Gastroesophageal sphincter (tissue), 3 donors: ENCODE measurements around the gene ARID3A.

ENCODE experiments used
- POLR2A ChIP-seq, 2 donors: fragments of 450-650 bp; IDR thresholded peaks; one replicate each; pipeline ENCODE4 v1.6.1; 2017; ENCODE audit warnings: antibody characterized with exemption in 2 of 2, mild to moderate bottlenecking in 2 of 2, moderate library complexity in 1 of 2
- POLR2AphosphoS5 ChIP-seq: sonication (generic); formaldehyde crosslinking; IDR thresholded peaks from one replicate; pipeline ENCODE4 v1.6.1; 2017; ENCODE audit warnings: antibody characterized with exemption
- TF ChIP-seq, protein P1 (sequence below), 4 experiments: fragments of 200-600 bp in 2 of 4; fragments of 450-650 bp in 2 of 4; sonication (generic) in 1 of 4; IDR thresholded peaks; one replicate each; pipeline ENCODE4 v1.5.1; 2017 to 2019; ENCODE audit warnings: antibody characterized with exemption in 4 of 4, mild to moderate bottlenecking in 2 of 4, moderate library complexity in 2 of 4

DNA sequence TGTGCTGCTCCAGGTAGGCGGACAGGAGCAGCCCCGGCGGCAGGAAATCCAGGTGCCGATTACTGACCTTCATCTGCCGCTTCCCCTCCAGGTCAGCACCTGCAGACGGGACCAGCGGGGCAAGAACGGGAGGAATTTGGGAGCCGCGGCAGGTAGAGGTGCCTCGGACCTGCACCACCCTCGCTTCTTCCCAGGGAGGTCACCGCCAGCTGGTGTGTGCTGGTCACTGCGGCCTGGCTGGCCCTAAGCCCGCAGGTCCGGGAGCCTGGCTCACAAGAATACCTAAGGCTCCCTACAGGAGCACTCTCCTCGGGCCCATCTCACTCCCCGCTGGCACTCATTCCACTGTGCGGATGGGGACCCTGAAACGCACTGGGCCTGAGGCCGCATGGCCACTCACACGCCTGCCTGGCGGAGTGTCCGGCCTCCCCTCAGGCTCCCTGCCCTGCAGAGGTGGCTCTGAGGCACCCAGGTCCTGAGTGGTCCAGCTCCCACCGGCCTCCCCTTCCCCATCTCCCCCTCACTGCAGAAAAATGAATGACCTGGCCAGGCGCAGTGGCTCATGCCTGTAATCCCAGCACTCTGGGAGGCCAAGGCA is 28.3 kb upstream of the ARID3A start:
- TF ChIP-seq, protein P1, sequence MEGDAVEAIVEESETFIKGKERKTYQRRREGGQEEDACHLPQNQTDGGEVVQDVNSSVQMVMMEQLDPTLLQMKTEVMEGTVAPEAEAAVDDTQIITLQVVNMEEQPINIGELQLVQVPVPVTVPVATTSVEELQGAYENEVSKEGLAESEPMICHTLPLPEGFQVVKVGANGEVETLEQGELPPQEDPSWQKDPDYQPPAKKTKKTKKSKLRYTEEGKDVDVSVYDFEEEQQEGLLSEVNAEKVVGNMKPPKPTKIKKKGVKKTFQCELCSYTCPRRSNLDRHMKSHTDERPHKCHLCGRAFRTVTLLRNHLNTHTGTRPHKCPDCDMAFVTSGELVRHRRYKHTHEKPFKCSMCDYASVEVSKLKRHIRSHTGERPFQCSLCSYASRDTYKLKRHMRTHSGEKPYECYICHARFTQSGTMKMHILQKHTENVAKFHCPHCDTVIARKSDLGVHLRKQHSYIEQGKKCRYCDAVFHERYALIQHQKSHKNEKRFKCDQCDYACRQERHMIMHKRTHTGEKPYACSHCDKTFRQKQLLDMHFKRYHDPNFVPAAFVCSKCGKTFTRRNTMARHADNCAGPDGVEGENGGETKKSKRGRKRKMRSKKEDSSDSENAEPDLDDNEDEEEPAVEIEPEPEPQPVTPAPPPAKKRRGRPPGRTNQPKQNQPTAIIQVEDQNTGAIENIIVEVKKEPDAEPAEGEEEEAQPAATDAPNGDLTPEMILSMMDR (IDR thresholded peaks at IDR 0.05) = no peak
- TF ChIP-seq POLR2A (IDR thresholded peaks at IDR 0.05) = no peak
- TF ChIP-seq POLR2AphosphoS5 = no peak
